H1 (cell line): Measurements from ENCODE around the gene TBX21. TPM values are rescaled to one million over a fixed set of nuclear protein-coding genes. Genes with fewer than 3 reads are reported as not detected.
A peak's percentile ranks its signal among the peaks of the same experiment; 100 is the strongest.

Experiments used
- CTCF ChIA-PET: fragments of 300-600 bp; sonication (Branson Sonifier 250); formaldehyde crosslinking; loops from one replicate; lab custom pipeline; 2021; ENCODE audit not compliant: partially characterized antibody; lab: Charles Lee
- POLR2A ChIA-PET: fragments of 300-600 bp; sonication (Branson Sonifier 250); formaldehyde crosslinking; loops from one replicate; lab custom pipeline; 2021; ENCODE audit warnings: inconsistent platforms; ENCODE audit not compliant: partially characterized antibody; lab: Charles Lee
- DNase-seq, 2 experiments: peaks; one replicate each; pipeline versions ENCODE4 v3.0.0 to v3.0.0-alpha.2; 2010 to 2022; ENCODE audit warnings: low spot score in 2 of 2, low read depth in 1 of 2, mixed read lengths in 1 of 2
- FAIRE-seq: peaks from 2 replicates; lab custom pipeline; 2011; peaks lifted over from hg19 to GRCh38; lab: Jason Lieb, UNC
- H2AFZ ChIP-seq: 2 replicates; pipeline ENCODE4 v1.8.1; 2012; ENCODE audit warnings: low read length, inconsistent platforms
- H2AK5ac ChIP-seq: 2 replicates; pipeline ENCODE4 v1.6.1; 2013; ENCODE audit warnings: low read depth, low read length
- H2BK120ac ChIP-seq: replicated peaks from 2 replicates; pipeline ENCODE3; 2013; ENCODE audit warnings: low read depth, low read length, inconsistent platforms
- H2BK12ac ChIP-seq: 2 replicates; pipeline ENCODE4 v1.6.1; 2013; ENCODE audit warnings: low read depth, low read length
- H2BK15ac ChIP-seq: 2 replicates; pipeline ENCODE4 v1.6.1; 2013; ENCODE audit warnings: low read length
- H2BK20ac ChIP-seq: 2 replicates; pipeline ENCODE4 v1.6.1; 2013; ENCODE audit warnings: low read length
- H2BK5ac ChIP-seq: 2 replicates; pipeline ENCODE4 v1.6.1; 2013; ENCODE audit warnings: low read depth, low read length
- H3K14ac ChIP-seq: 2 replicates; pipeline ENCODE4 v1.6.1; 2013; ENCODE audit warnings: inconsistent platforms; ENCODE audit not compliant: insufficient read length
- H3K18ac ChIP-seq: 2 replicates; pipeline ENCODE4 v1.6.1; 2013; ENCODE audit warnings: low read length; ENCODE audit errors: extremely low read depth
- H3K23ac ChIP-seq: 2 replicates; pipeline ENCODE4 v1.6.1; 2013; ENCODE audit warnings: inconsistent platforms; ENCODE audit not compliant: insufficient read length
- H3K23me2 ChIP-seq: 2 replicates; pipeline ENCODE4 v1.6.1; 2013; ENCODE audit warnings: low read depth, low read length
- H3K27ac ChIP-seq: 2 replicates; pipeline ENCODE4 v1.6.1; 2011; ENCODE audit warnings: low read depth, low read length, inconsistent platforms
- H3K27me3 ChIP-seq, 4 experiments: replicated peaks in 1 of 4; 1 replicate in 1 of 4; 2 replicates in 3 of 4; pipeline versions ENCODE4 v1.6.1 to v1.8.1; 2011 to 2013; ENCODE audit warnings: low read length in 3 of 4, mild to moderate bottlenecking in 3 of 4, inconsistent platforms in 2 of 4, mixed read lengths in 2 of 4, moderate library complexity in 1 of 4; ENCODE audit not compliant: control insufficient read depth in 3 of 4, insufficient read depth in 3 of 4; ENCODE audit errors: extremely low read depth in 1 of 4
- H3K36me3 ChIP-seq, 4 experiments: 2 replicates each; pipeline versions ENCODE4 v1.6.1 to v1.8.1; 2011 to 2013; ENCODE audit warnings: mild to moderate bottlenecking in 4 of 4, low read length in 3 of 4, moderate library complexity in 2 of 4, control low read depth in 1 of 4, inconsistent platforms in 1 of 4; ENCODE audit not compliant: insufficient read depth in 4 of 4, control insufficient read depth in 2 of 4
- H3K4ac ChIP-seq: replicated peaks from 2 replicates; pipeline ENCODE3; 2013; ENCODE audit warnings: low read length, low read depth, mixed read lengths, inconsistent platforms; ENCODE audit not compliant: insufficient read length
- H3K4me1 ChIP-seq, 4 experiments: replicated peaks in 1 of 4; 1 replicate in 1 of 4; 2 replicates in 3 of 4; pipeline versions ENCODE4 v1.6.1 to v1.8.1; 2011 to 2013; ENCODE audit warnings: low read length in 3 of 4, inconsistent platforms in 2 of 4, mixed read lengths in 1 of 4; ENCODE audit not compliant: insufficient read depth in 4 of 4, control insufficient read depth in 3 of 4
- H3K4me2 ChIP-seq, 2 experiments: 2 replicates each; pipeline versions ENCODE4 v1.6.1 to v1.8.1; 2011 to 2013; ENCODE audit warnings: low read depth in 2 of 2, low read length in 2 of 2, control low read depth in 1 of 2, inconsistent platforms in 1 of 2, mild to moderate bottlenecking in 1 of 2; ENCODE audit not compliant: insufficient read depth in 1 of 2
- H3K4me3 ChIP-seq, 4 experiments: fragments of 200-600, 300-600 bp in 1 of 4; sonication (generic), shearing (Covaris generic), sonication (Bioruptor Twin) in 1 of 4; 2 replicates each; pipeline versions ENCODE4 v1.5.1 to v1.8.1; 2011 to 2016; ENCODE audit warnings: low read length in 4 of 4, low read depth in 3 of 4, control low read depth in 2 of 4, inconsistent platforms in 2 of 4, mild to moderate bottlenecking in 2 of 4, mixed read lengths in 1 of 4, moderate library complexity in 1 of 4; ENCODE audit not compliant: insufficient read depth in 2 of 4; ENCODE audit errors: extremely low read depth in 1 of 4
- H3K56ac ChIP-seq: replicated peaks from 2 replicates; pipeline ENCODE3; 2013; ENCODE audit warnings: low read depth, mild to moderate bottlenecking, mixed read lengths, low read length, inconsistent platforms; ENCODE audit not compliant: insufficient read length
- H3K79me1 ChIP-seq: 2 replicates; pipeline ENCODE4 v1.6.1; 2013; ENCODE audit warnings: low read depth, low read length, control low read depth
- H3K79me2 ChIP-seq, 2 experiments: 2 replicates each; pipeline versions ENCODE4 v1.6.1 to v1.8.1; 2012 to 2013; ENCODE audit warnings: low read length in 2 of 2, mild to moderate bottlenecking in 2 of 2, inconsistent platforms in 1 of 2; ENCODE audit not compliant: insufficient read depth in 2 of 2, control insufficient read depth in 1 of 2
- H3K9ac ChIP-seq, 4 experiments: replicated peaks in 1 of 4; 1 replicate in 1 of 4; 2 replicates in 3 of 4; pipeline versions ENCODE4 v1.6.1 to v1.8.1; 2011 to 2013; ENCODE audit warnings: low read depth in 3 of 4, low read length in 3 of 4, control low read depth in 2 of 4, mild to moderate bottlenecking in 2 of 4, moderate library complexity in 2 of 4, inconsistent platforms in 1 of 4; ENCODE audit errors: extremely low read depth in 1 of 4
- H3K9me3 ChIP-seq, 2 experiments: 2 replicates each; pipeline versions ENCODE4 v1.6.1 to v1.8.1; 2012 to 2013; ENCODE audit warnings: mild to moderate bottlenecking in 2 of 2, moderate library complexity in 2 of 2, control low read depth in 1 of 2, inconsistent platforms in 1 of 2, low read depth in 1 of 2, low read length in 1 of 2, mixed read lengths in 1 of 2; ENCODE audit not compliant: insufficient read depth in 2 of 2
- H4K20me1 ChIP-seq, 2 experiments: replicated peaks in 1 of 2; 2 replicates each; pipeline versions ENCODE3 to v1.8.1; 2011 to 2013; ENCODE audit warnings: inconsistent platforms in 2 of 2, low read length in 2 of 2, mild to moderate bottlenecking in 1 of 2; ENCODE audit not compliant: insufficient read depth in 2 of 2, control insufficient read depth in 1 of 2
- H4K5ac ChIP-seq: 2 replicates; pipeline ENCODE4 v1.6.1; 2013; ENCODE audit warnings: low read length, low read depth, mixed read lengths, inconsistent platforms; ENCODE audit not compliant: insufficient read length
- H4K8ac ChIP-seq: 2 replicates; pipeline ENCODE4 v1.8.0; 2013; ENCODE audit warnings: mild to moderate bottlenecking, moderate library complexity, low read length, inconsistent platforms; ENCODE audit not compliant: insufficient read depth; ENCODE audit errors: extremely low read depth
- H4K91ac ChIP-seq: replicated peaks from 2 replicates; pipeline ENCODE3; 2013; ENCODE audit warnings: low read length, mixed read lengths, inconsistent platforms; ENCODE audit not compliant: insufficient read length
- CBX5 ChIP-seq: fragments of 300-800, 300-1000 bp; sonication (generic); IDR thresholded peaks from 2 replicates; pipeline ENCODE4 v1.7.1; 2016; ENCODE audit warnings: antibody characterized with exemption, low read length, low read depth
- EZH2 ChIP-seq: fragments of 200-600 bp; sonication (generic); IDR thresholded peaks from 2 replicates; pipeline ENCODE4 v1.7.1; 2012; ENCODE audit warnings: low read depth, mild to moderate bottlenecking, moderate library complexity, low read length, inconsistent platforms; ENCODE audit not compliant: severe bottlenecking
- GTF2F1 ChIP-seq: IDR thresholded peaks from 2 replicates; pipeline ENCODE4 v1.6.1; 2012; ENCODE audit warnings: low read depth, low read length, improper control_type of control experiment, borderline replicate concordance
- JUN ChIP-seq: IDR thresholded peaks from 2 replicates; pipeline ENCODE4 v1.6.1; 2011; ENCODE audit warnings: low read depth, mild to moderate bottlenecking, improper control_type of control experiment, low read length
- JUND ChIP-seq: IDR thresholded peaks from 2 replicates; pipeline ENCODE4 v1.6.1; 2011; ENCODE audit warnings: mild to moderate bottlenecking, improper control_type of control experiment, low read length
- KDM4A ChIP-seq: IDR thresholded peaks from one replicate; pipeline ENCODE4 v1.7.1; 2012; ENCODE audit warnings: low read depth, mild to moderate bottlenecking, moderate library complexity, low read length, inconsistent platforms; ENCODE audit not compliant: severe bottlenecking
- POLR2A ChIP-seq, 2 experiments: IDR thresholded peaks; 1 replicate in 1 of 2; 2 replicates in 1 of 2; pipeline ENCODE4 v1.6.1; 2011; ENCODE audit warnings: low read depth in 2 of 2, low read length in 2 of 2, mild to moderate bottlenecking in 2 of 2; ENCODE audit errors: control extremely low read depth in 1 of 2
- RNF2 ChIP-seq: fragments of 200-900, 300-1000 bp; sonication (generic); IDR thresholded peaks from 2 replicates; pipeline ENCODE4 v1.7.1; 2016; ENCODE audit warnings: borderline replicate concordance, low read depth, mild to moderate bottlenecking, antibody characterized with exemption, low read length; ENCODE audit not compliant: poor library complexity, severe bottlenecking; ENCODE audit errors: missing control alignments
- RXRA ChIP-seq: IDR thresholded peaks from 2 replicates; pipeline ENCODE4 v1.6.1; 2011; ENCODE audit warnings: low read depth, mild to moderate bottlenecking, low read length, moderate library complexity; ENCODE audit not compliant: insufficient read depth
- SIRT6 ChIP-seq: IDR thresholded peaks from one replicate; pipeline ENCODE4 v1.7.1; 2012; ENCODE audit warnings: low read length, inconsistent platforms
- SIX5 ChIP-seq: IDR thresholded peaks from 2 replicates; pipeline ENCODE4 v1.6.1; 2011; ENCODE audit warnings: mild to moderate bottlenecking, low read depth, low read length
- TCF12 ChIP-seq: IDR thresholded peaks from 2 replicates; pipeline ENCODE4 v1.6.1; 2011; ENCODE audit warnings: low read depth, mild to moderate bottlenecking, low read length
- WGBS, 2 experiments: shearing (Covaris generic) in 1 of 2; methylation state at CpG; one replicate each; pipeline versions ENCODE4 v1.1.6 to v1.1.7; 2013 to 2015; ENCODE audit warnings: low lambda C conversion rate in 2 of 2, mixed read lengths in 2 of 2, inconsistent platforms in 1 of 2, low coverage in 1 of 2, missing lambda C conversion rate in 1 of 2; ENCODE audit not compliant: insufficient replicate concordance in 2 of 2, insufficient coverage in 1 of 2, insufficient read length in 1 of 2; ENCODE audit errors: extremely low coverage in 1 of 2, missing lambda C conversion rate in 1 of 2; 5-methylcytosine and 5-hydroxymethylcytosine counted together
- polyA plus RNA-seq, 7 experiments: library from polyadenylated mRNA; depleted of rRNA in 3 of 7; stranded (reverse) in 5 of 7; unstranded in 2 of 7; fragments of >200 nt in 5 of 7; fragments of 200-250 nt in 2 of 7; gene quantifications; 1 replicate in 5 of 7; 2 replicates in 1 of 7; 4 replicates in 1 of 7; pipeline versions ENCODE4 v1.2.1 to v1.2.3, GENCODE V29; 2011 to 2013; ENCODE audit warnings: missing spikeins in 2 of 7, mixed read lengths in 2 of 7
- total RNA-seq: library from RNA; stranded (reverse); fragmentation: NEBNext Ultra II Directional; extraction: Animal tissue kit (Norgen Biotek cat#: 25700); gene quantifications from 2 replicates; pipeline ENCODE4 v1.2.1, GENCODE V29; 2021

The TBX21 gene
- total and polyA plus RNA-seq, 2 of the 8 experiments (the other 6 are each of a cell fraction or from before 2014, with no cell fraction given), result not detected

DNA sequence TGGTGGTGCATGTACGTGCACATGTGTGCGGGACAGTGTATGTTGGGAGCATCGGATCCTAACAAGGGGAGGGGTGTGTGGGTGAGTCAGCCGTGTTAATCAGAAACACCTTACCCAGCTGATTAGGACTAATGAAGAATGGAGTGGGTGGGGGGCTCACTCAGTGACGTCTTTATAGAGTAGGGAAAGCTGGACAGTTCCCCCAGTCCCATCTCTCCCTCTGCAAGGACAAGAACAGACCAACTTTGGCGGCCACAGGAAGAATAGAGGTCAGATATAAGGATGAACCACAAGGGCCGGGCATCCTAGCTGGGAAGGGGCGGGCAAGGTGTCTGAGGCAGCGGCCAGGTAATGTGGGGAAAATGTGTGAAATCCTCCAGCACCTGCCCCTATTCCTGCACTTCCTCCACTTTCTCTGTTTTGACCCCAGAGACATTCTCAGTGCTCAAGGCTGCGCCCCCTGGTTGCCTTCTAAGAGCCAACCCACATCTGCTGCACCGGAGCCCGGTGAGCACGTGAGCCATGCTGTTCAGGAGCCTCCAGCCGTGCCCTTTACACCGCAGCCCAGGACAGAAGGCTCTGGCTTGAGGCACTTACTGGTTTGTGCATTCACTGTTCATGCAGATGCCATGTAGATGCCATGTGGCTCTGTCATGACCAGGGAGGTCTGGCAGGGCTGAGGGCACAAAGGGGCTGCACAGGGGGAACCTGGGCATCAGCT, 18.9 kb upstream of the TBX21 start:
- peaks cover 0 to 18% (median 6%) of the 10 kb centered on the region in 4 experiments; a peak in 6 of 7 replicates for H3K4me1 ChIP-seq
- ChIA-PET CTCF (interaction anchor here (0.7 to 8.3 kb wide), 5 partner anchors 8 to 507 kb away, joined by 3 to 179 read pairs (median 3); partner anchors contain the start of genes TBKBP1 and TBX21), POLR2A (interaction anchor here (1.0 to 1.9 kb wide), 4 partner anchors 12 to 27 kb away, joined by 3 to 6 read pairs (median 4); no protein-coding TSS in a partner anchor)
- H2BK15ac ChIP-seq, result peak overlapping the region; percentile 46; the same call in 1 of the 2 replicates
- H3K56ac ChIP-seq, result no peak overlapping the region
- no peak overlapping the region for H3K4ac ChIP-seq
- no peak overlapping the region; the same call in 1 of the 2 replicates for H3K27ac ChIP-seq
- H2AFZ ChIP-seq, result no peak overlapping the region
- no peak overlapping the region; the same call in 1 of the 2 replicates for H2AK5ac ChIP-seq
- no peaks in the 10 kb centered on the region for H3K9me3 ChIP-seq
- no peak overlapping the region for H3K4me3 ChIP-seq
- H4K8ac ChIP-seq, result no peak overlapping the region; the same call in 1 of the 2 replicates
- no peak overlapping the region for H3K9ac ChIP-seq
- peaks cover 0 to 11% (median 4%) of the 10 kb centered on the region in 4 experiments; a peak in 4 of 7 replicates for H3K27me3 ChIP-seq
- DNase-seq, result no peak
- peaks cover under 1% of the 10 kb centered on the region; the same call in 1 of the 2 replicates for H3K23me2 ChIP-seq
- H4K20me1 ChIP-seq, result no peaks in the 10 kb centered on the region
- H2BK120ac ChIP-seq, result no peak overlapping the region
- FAIRE-seq, result no peak
- H3K36me3 ChIP-seq, result no peaks in the 10 kb centered on the region
- no peak overlapping the region for H3K14ac ChIP-seq
- no peak overlapping the region for H3K4me2 ChIP-seq
- H3K23ac ChIP-seq, result no peak overlapping the region
- no peaks in the 10 kb centered on the region for H3K79me2 ChIP-seq
- H4K91ac ChIP-seq, result no peak overlapping the region
- H2BK12ac ChIP-seq, result peak overlapping the region; percentile 44; the same call in 1 of the 2 replicates
- H3K79me1 ChIP-seq, result no peaks in the 10 kb centered on the region
- no peak overlapping the region; the same call in 1 of the 2 replicates for H2BK20ac ChIP-seq
- H3K18ac ChIP-seq, result no peak overlapping the region
- H2BK5ac ChIP-seq, result 0 out of 2 replicates have a peak overlapping the region, but pooled peaks have one; percentile 60
- no peak overlapping the region for H4K5ac ChIP-seq
- WGBS, 2 experiments, result 70% methylated on average over 14 of the region's 15 CpGs; no CpG with 5 or more reads in 1 of the 2 experiments
- TF ChIP-seq GTF2F1 (no peak), EZH2 (no peak), JUND (no peak), CBX5 (no peak), SIRT6 (no peak), KDM4A (no peak), JUN (no peak), RNF2 (no peak), POLR2A (IDR thresholded peaks at IDR 0.05; ENCODE audit: control extremely low read depth in 1 of 2, low read depth in 2 of 2, low read length in 2 of 2) (no peak), RXRA (no peak), TCF12 (no peak), SIX5 (no peak)
